GM18519 (cell line): ENCODE results near the gene C11orf54.
"Not testable (repeated sequence)": the region's sequence is repeated elsewhere in the genome, so short reads cannot be mapped to it uniquely, and the experiment has no call there.

Source experiments
- ATAC-seq: cut with Tn5 transposase; IDR thresholded peaks from one replicate; pipeline ENCODE4 v1.9.1; 2021; ENCODE audit warnings: mild to moderate bottlenecking, moderate library complexity; ENCODE audit not compliant: unreplicated experiment, low FRiP score

C11orf54 gene

GRCh38 chr11:93761910-93762309 lies 20.4 kb downstream of the C11orf54 start:
- no peak for ATAC-seq

- ATAC-seq, result no peak
Observed at GRCh38 chr11:93765551-93765950, 24.1 kb downstream of the C11orf54 start.

GRCh38 chr11:93766504-93766903 lies 25.0 kb downstream of the C11orf54 start:
- ATAC-seq, result no peak

- no peak for ATAC-seq
Observed at GRCh38 chr11:93767018-93767417, 25.5 kb downstream of the C11orf54 start.

- no peak for ATAC-seq
Observed at GRCh38 chr11:93770160-93770559, 28.7 kb downstream of the C11orf54 start.

GRCh38 chr11:93772123-93772522 lies 30.7 kb downstream of the C11orf54 start:
- no peak for ATAC-seq

GRCh38 chr11:93773045-93773477 lies 31.6 kb downstream of the C11orf54 start:
- ATAC-seq, result no peak

- no peak for ATAC-seq
Observed at GRCh38 chr11:93773601-93774200, 32.2 kb downstream of the C11orf54 start.

GRCh38 chr11:93774560-93774959 lies 33.1 kb downstream of the C11orf54 start:
- ATAC-seq, result not testable (repeated sequence)

GRCh38 chr11:93775289-93775688 lies 33.8 kb downstream of the C11orf54 start:
- no peak for ATAC-seq

GRCh38 chr11:93783362-93783761 lies 41.9 kb downstream of the C11orf54 start:
- no peak for ATAC-seq

GRCh38 chr11:93783765-93784144 lies 42.3 kb downstream of the C11orf54 start:
- peak; percentile 21 for ATAC-seq

GRCh38 chr11:93784145-93784934 lies 42.9 kb downstream of the C11orf54 start, which contains the start of gene MED17:
TSS of gene MED17 (plus strand) at chr11:93784282. CDS start at chr11:93784514, 232 bp downstream.
- peak; percentile 86 for ATAC-seq

- peak; percentile 32 for ATAC-seq
Observed at GRCh38 chr11:93784935-93785360, 43.5 kb downstream of the C11orf54 start.

- ATAC-seq, result no peak
Observed at GRCh38 chr11:93791493-93791892, 50.0 kb downstream of the C11orf54 start.

GRCh38 chr11:93796441-93797231 lies 55.2 kb downstream of the C11orf54 start:
- no peak for ATAC-seq

- ATAC-seq, result no peak
Observed at GRCh38 chr11:93801366-93801765, 59.9 kb downstream of the C11orf54 start.

- ATAC-seq, result no peak
Observed at GRCh38 chr11:93804879-93805278, 63.4 kb downstream of the C11orf54 start.

GRCh38 chr11:93807980-93808379 lies 66.5 kb downstream of the C11orf54 start:
- no peak for ATAC-seq

GRCh38 chr11:93813974-93814373 lies 72.5 kb downstream of the C11orf54 start:
- no peak for ATAC-seq
